ENCODE measurements around the gene DAPK2.

DNA sequence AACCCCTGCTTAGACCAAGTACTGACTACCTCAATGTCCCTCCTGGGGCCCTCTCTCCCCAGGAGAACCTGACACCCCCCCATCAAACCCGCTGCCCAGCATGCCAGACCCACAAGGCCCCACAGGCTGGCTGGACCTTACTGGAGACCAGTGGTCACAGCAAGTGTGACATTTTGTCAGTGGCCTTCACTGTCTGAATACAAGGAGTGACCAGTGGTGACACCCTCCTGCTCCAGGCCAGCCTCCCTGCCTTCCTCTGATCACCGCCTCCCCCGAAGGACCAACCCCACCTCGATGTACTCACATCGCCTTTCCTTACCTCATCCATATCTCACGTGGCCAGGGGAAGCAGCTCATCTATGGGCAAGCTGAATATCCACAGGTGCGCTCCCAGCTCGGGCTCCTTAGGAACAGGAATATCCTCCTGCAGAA is 150.5 kb downstream of the DAPK2 start:
- TF ChIP-seq, protein P1, sequence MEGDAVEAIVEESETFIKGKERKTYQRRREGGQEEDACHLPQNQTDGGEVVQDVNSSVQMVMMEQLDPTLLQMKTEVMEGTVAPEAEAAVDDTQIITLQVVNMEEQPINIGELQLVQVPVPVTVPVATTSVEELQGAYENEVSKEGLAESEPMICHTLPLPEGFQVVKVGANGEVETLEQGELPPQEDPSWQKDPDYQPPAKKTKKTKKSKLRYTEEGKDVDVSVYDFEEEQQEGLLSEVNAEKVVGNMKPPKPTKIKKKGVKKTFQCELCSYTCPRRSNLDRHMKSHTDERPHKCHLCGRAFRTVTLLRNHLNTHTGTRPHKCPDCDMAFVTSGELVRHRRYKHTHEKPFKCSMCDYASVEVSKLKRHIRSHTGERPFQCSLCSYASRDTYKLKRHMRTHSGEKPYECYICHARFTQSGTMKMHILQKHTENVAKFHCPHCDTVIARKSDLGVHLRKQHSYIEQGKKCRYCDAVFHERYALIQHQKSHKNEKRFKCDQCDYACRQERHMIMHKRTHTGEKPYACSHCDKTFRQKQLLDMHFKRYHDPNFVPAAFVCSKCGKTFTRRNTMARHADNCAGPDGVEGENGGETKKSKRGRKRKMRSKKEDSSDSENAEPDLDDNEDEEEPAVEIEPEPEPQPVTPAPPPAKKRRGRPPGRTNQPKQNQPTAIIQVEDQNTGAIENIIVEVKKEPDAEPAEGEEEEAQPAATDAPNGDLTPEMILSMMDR (conservative IDR thresholded peaks at IDR 0.05 in 1 of 2, IDR thresholded peaks at IDR 0.05 in 1 of 2; ENCODE audit: extremely low read depth in 1 of 2, insufficient read depth in 1 of 2, low read depth in 1 of 2, low read length in 2 of 2), result no peak
- TF ChIP-seq EZH2 (IDR thresholded peaks at IDR 0.05; ENCODE audit: borderline replicate concordance, low read length), result no peak
